HepG2 (cell line): Measurements from ENCODE around the gene PTPRU. TPM values are rescaled to one million over a fixed set of nuclear protein-coding genes. Genes with fewer than 3 reads are reported as not detected.

ENCODE experiments used
- ATAC-seq: fragments of 200-7000 bp; cut with Tn5 transposase; 3 replicates; pipeline ENCODE4 v1.9.1; 2020; ENCODE audit warnings: mild to moderate bottlenecking, moderate library complexity
- BruUV-seq: library from RNA; stranded (reverse); fragments of 400-500 nt; replicated peaks from 2 replicates; lab custom pipeline; 2021; lab: Mats Ljungman, UMichigan
- CTCF ChIA-PET: fragments of 300-600 bp; formaldehyde crosslinking; extraction: SDS; loops from one replicate; lab custom pipeline; 2021; ENCODE audit warnings: low total read pairs, inconsistent platforms, low intra/inter-chr PET ratio; lab: Yijun Ruan, JAX
- POLR2A ChIA-PET: fragments of 350-600 bp; sonication (Branson Sonifier 250); formaldehyde crosslinking; loops from one replicate; lab custom pipeline; 2020; ENCODE audit warnings: antibody characterized with exemption, inconsistent platforms; lab: Yijun Ruan, JAX
- DNase-seq: peaks from one replicate; pipeline ENCODE4 v3.0.0-alpha.2; 2015; ENCODE audit warnings: low spot score
- FAIRE-seq: peaks from 3 replicates; lab custom pipeline; 2011; peaks lifted over from hg19 to GRCh38; lab: Jason Lieb, UNC
- H2AFZ ChIP-seq: one replicate; pipeline ENCODE4 v1.6.1; 2011; ENCODE audit warnings: low read length, inconsistent platforms
- H3K27ac ChIP-seq: fragments of 300-600 bp; 3 replicates; pipeline ENCODE4 v1.8.0; 2011; ENCODE audit warnings: mixed run types, mild to moderate bottlenecking, mixed read lengths, low read length, inconsistent platforms; ENCODE audit not compliant: insufficient read depth; ENCODE audit errors: extremely low read length
- H3K27me3 ChIP-seq, 2 experiments: fragments of 200-600 bp in 1 of 2; 2 replicates in 1 of 2; 3 replicates in 1 of 2; pipeline versions ENCODE4 v1.6.0 to v1.8.0; 2011; ENCODE audit warnings: low read length in 2 of 2, mild to moderate bottlenecking in 2 of 2, moderate library complexity in 2 of 2, inconsistent platforms in 1 of 2; ENCODE audit not compliant: insufficient read depth in 2 of 2, control insufficient read depth in 1 of 2
- H3K36me3 ChIP-seq, 2 experiments: fragments of 200-600 bp in 1 of 2; replicated peaks in 1 of 2; 2 replicates in 1 of 2; 3 replicates in 1 of 2; pipeline versions ENCODE4 v1.5.1 to v1.8.0; 2011; ENCODE audit warnings: low read length in 2 of 2, inconsistent platforms in 1 of 2; ENCODE audit not compliant: insufficient read depth in 2 of 2, control insufficient read depth in 1 of 2
- H3K4me1 ChIP-seq: 2 replicates; pipeline ENCODE4 v1.5.1; 2012; ENCODE audit warnings: low read length, inconsistent platforms; ENCODE audit not compliant: insufficient read depth
- H3K4me2 ChIP-seq: 2 replicates; pipeline ENCODE4 v1.6.0; 2011; ENCODE audit warnings: low read depth, low read length, inconsistent platforms
- H3K4me3 ChIP-seq, 3 experiments: fragments of 200-600 bp in 1 of 3; sonication (generic), shearing (Covaris generic) in 1 of 3; replicated peaks in 1 of 3; 2 replicates each; pipeline ENCODE4 v1.5.1; 2011 to 2016; ENCODE audit warnings: low read length in 3 of 3, inconsistent platforms in 2 of 3, low read depth in 2 of 3, mild to moderate bottlenecking in 2 of 3, control low read depth in 1 of 3, mixed read lengths in 1 of 3; ENCODE audit not compliant: insufficient read depth in 1 of 3
- H3K79me2 ChIP-seq: one replicate; pipeline ENCODE4 v1.6.1; 2011; ENCODE audit warnings: low read length, inconsistent platforms; ENCODE audit not compliant: insufficient read depth
- H3K9ac ChIP-seq: 2 replicates; pipeline ENCODE4 v1.6.0; 2011; ENCODE audit warnings: mild to moderate bottlenecking, low read depth, low read length, inconsistent platforms; ENCODE audit not compliant: insufficient read depth
- H3K9me3 ChIP-seq: 2 replicates; pipeline ENCODE4 v1.5.1; 2012; ENCODE audit warnings: mild to moderate bottlenecking, low read length
- H4K20me1 ChIP-seq: 2 replicates; pipeline ENCODE4 v1.6.0; 2011; ENCODE audit warnings: inconsistent platforms, mild to moderate bottlenecking, low read length, moderate library complexity; ENCODE audit not compliant: insufficient read depth
- KMT2B ChIP-seq: IDR thresholded peaks from 2 replicates; pipeline ENCODE4 v1.6.1; 2016; ENCODE audit warnings: missing genetic modification reagents, missing compliant biosample characterization
- MLLT10 ChIP-seq: sonication (generic); formaldehyde crosslinking; IDR thresholded peaks from 2 replicates; pipeline ENCODE4 v1.4.0; 2020; ENCODE audit warnings: missing genetic modification reagents
- SIN3A ChIP-seq: IDR thresholded peaks from 2 replicates; pipeline ENCODE4 v1.6.1; 2011; ENCODE audit warnings: low read depth, mild to moderate bottlenecking, control low read depth, low read length, borderline replicate concordance
- ZNF124 ChIP-seq: sonication (generic); formaldehyde crosslinking; IDR thresholded peaks from 2 replicates; pipeline ENCODE4 v1.4.0; 2020; ENCODE audit warnings: missing genetic modification reagents
- ZNF205 ChIP-seq: IDR thresholded peaks from 2 replicates; pipeline ENCODE4 v1.6.1; 2018; ENCODE audit warnings: missing biosample characterization, missing genetic modification reagents
- ZNF234 ChIP-seq: sonication (generic); formaldehyde crosslinking; conservative IDR thresholded peaks from 2 replicates; pipeline ENCODE4 v1.5.1; 2020; ENCODE audit warnings: mild to moderate bottlenecking, missing genetic modification reagents
- WGBS: methylation state at CpG from one replicate; pipeline ENCODE4 v1.1.6; 2017; ENCODE audit warnings: low lambda C conversion rate; 5-methylcytosine and 5-hydroxymethylcytosine counted together
- in situ Hi-C: cut with HindIII; loops from 2 replicates; pipeline ENCODE4 v1.10.0; 2017; ENCODE audit warnings: low pct_unique_long_range_greater_than_20kb; ENCODE audit not compliant: extremely low pct_ligation_motif_present
- intact Hi-C: fragments of 100-400 bp; cut with micrococcal nuclease; formaldehyde crosslinking; loops from one replicate; pipeline ENCODE4 v1.10.0; 2022; ENCODE audit not compliant: unreplicated experiment
- polyA plus RNA-seq, 8 experiments: library from polyadenylated mRNA; depleted of rRNA in 3 of 8; stranded (reverse) in 7 of 8; unstranded in 1 of 8; fragments of >200 nt; fragmentation: Illumina TruSeq in 4 of 8; extraction: Trizol in 4 of 8; gene quantifications; 2 replicates each; pipeline versions ENCODE4 v1.2.1 to v1.2.3, GENCODE V29; 2011 to 2016; ENCODE audit warnings: low read depth in 4 of 8, missing spikeins in 1 of 8, mixed read lengths in 1 of 8; ENCODE audit not compliant: insufficient read depth in 1 of 8
- total RNA-seq, 5 experiments: library from RNA; depleted of rRNA; stranded (reverse); fragments of >200 nt; fragmentation: Illumina TruSeq; extraction: Trizol; gene quantifications; 2 replicates each; pipeline ENCODE4 v1.2.3, GENCODE V29; 2016; ENCODE audit warnings: low read depth in 1 of 5
- TF ChIP-seq, protein P1 (sequence below): fragments of 450-650 bp; IDR thresholded peaks from 2 replicates; pipeline ENCODE4 v1.6.1; 2017; ENCODE audit warnings: mild to moderate bottlenecking
- TF ChIP-seq, protein P2 (sequence below): IDR thresholded peaks from 2 replicates; pipeline ENCODE4 v1.6.1; 2016; ENCODE audit warnings: low read depth, borderline replicate concordance
- TF ChIP-seq, protein P3 (sequence below): sonication (generic); formaldehyde crosslinking; IDR thresholded peaks from 2 replicates; pipeline ENCODE4 v1.5.0; 2020; ENCODE audit warnings: mild to moderate bottlenecking, low read depth, missing genetic modification reagents, borderline replicate concordance
- TF ChIP-seq, protein P4 (sequence below): sonication (generic); formaldehyde crosslinking; conservative IDR thresholded peaks from 2 replicates; pipeline ENCODE4 v1.8.0; 2022; ENCODE audit warnings: low read depth, missing genetic modification reagents
- TF ChIP-seq, protein P5 (sequence below): sonication (generic); formaldehyde crosslinking; IDR thresholded peaks from 2 replicates; pipeline ENCODE4 v1.4.0; 2020; ENCODE audit warnings: missing genetic modification reagents

Gene PTPRU
- total and polyA plus RNA-seq, 2 of the 13 experiments (the other 11 are each of a cell fraction or from before 2014, with no cell fraction given), result 21.6 to 22.3 TPM

DNA sequence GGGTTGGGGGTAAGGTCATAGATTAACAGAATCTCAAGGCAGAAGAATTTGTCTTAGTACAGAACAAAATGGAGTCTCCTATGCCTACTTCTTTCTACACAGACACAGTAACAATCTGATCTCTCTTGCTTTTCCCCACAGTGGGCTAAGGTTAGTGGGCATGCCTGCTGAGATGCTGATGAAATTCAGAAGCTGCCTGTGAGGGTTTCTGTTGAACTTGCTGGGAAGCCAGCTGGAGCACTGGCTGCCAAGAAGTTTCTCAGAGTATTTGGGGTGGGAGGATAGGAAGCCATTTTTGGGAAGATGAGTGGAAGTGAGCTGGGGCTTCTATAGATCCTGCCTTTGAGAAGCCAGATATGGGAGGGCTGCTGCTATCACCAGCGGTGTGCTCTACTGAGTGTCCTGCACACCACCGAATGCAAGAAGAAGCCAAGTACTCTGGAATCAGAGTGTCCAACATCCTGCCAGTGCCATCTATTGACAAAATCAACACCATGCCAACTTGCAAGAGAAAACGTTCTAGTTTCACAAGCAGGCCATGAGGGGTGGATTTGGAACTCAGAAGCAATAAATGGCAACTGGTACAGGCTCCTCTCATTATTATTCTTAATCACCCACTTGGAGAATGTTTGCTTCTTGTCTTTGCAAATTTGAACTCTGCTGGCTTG is 102.7 kb downstream of the PTPRU start:
- Histone ChIP-seq H3K79me2 (no peaks in the 10 kb centered on the region), H3K27ac (no peak overlapping the region), H3K27me3 (peaks cover 2 to 21% of the 10 kb centered on the region in 2 experiments; a peak in 3 of 5 replicates), H3K9me3 (no peaks in the 10 kb centered on the region), H3K9ac (no peak overlapping the region), H3K4me3 (no peak overlapping the region), H2AFZ (no peak overlapping the region), H3K4me2 (no peak overlapping the region), H4K20me1 (no peaks in the 10 kb centered on the region), H3K4me1 (no peaks in the 10 kb centered on the region), H3K36me3 (no peaks in the 10 kb centered on the region)
- FAIRE-seq (no peak), ATAC-seq (no peak), DNase-seq (no peak)
- intact Hi-C loops, result no loop called here
- in situ Hi-C loops, result loop anchor here (25.0 kb wide), 2 partner anchors 773 to 1348 kb away; no protein-coding TSS in a partner anchor
- POLR2A ChIA-PET, result no interaction called here
- TF ChIP-seq, protein P1, sequence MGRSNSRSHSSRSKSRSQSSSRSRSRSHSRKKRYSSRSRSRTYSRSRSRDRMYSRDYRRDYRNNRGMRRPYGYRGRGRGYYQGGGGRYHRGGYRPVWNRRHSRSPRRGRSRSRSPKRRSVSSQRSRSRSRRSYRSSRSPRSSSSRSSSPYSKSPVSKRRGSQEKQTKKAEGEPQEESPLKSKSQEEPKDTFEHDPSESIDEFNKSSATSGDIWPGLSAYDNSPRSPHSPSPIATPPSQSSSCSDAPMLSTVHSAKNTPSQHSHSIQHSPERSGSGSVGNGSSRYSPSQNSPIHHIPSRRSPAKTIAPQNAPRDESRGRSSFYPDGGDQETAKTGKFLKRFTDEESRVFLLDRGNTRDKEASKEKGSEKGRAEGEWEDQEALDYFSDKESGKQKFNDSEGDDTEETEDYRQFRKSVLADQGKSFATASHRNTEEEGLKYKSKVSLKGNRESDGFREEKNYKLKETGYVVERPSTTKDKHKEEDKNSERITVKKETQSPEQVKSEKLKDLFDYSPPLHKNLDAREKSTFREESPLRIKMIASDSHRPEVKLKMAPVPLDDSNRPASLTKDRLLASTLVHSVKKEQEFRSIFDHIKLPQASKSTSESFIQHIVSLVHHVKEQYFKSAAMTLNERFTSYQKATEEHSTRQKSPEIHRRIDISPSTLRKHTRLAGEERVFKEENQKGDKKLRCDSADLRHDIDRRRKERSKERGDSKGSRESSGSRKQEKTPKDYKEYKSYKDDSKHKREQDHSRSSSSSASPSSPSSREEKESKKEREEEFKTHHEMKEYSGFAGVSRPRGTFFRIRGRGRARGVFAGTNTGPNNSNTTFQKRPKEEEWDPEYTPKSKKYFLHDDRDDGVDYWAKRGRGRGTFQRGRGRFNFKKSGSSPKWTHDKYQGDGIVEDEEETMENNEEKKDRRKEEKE, result no peak
- TF ChIP-seq MLLT10 (no peak), SIN3A (no peak), ZNF124 (CRISPR knock-in tag) (no peak), KMT2B (CRISPR knock-in tag) (no peak), ZNF234 (no peak), ZNF205 (CRISPR knock-in tag) (no peak)
- TF ChIP-seq, protein P2, sequence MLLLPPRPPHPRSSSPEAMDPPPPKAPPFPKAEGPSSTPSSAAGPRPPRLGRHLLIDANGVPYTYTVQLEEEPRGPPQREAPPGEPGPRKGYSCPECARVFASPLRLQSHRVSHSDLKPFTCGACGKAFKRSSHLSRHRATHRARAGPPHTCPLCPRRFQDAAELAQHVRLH (CRISPR knock-in tag), result no peak
- TF ChIP-seq, protein P3, sequence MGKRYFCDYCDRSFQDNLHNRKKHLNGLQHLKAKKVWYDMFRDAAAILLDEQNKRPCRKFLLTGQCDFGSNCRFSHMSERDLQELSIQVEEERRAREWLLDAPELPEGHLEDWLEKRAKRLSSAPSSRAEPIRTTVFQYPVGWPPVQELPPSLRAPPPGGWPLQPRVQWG (CRISPR knock-in tag), result no peak
- TF ChIP-seq, protein P4, sequence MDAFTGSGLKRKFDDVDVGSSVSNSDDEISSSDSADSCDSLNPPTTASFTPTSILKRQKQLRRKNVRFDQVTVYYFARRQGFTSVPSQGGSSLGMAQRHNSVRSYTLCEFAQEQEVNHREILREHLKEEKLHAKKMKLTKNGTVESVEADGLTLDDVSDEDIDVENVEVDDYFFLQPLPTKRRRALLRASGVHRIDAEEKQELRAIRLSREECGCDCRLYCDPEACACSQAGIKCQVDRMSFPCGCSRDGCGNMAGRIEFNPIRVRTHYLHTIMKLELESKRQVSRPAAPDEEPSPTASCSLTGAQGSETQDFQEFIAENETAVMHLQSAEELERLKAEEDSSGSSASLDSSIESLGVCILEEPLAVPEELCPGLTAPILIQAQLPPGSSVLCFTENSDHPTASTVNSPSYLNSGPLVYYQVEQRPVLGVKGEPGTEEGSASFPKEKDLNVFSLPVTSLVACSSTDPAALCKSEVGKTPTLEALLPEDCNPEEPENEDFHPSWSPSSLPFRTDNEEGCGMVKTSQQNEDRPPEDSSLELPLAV (CRISPR knock-in tag), result no peak
- TF ChIP-seq, protein P5, sequence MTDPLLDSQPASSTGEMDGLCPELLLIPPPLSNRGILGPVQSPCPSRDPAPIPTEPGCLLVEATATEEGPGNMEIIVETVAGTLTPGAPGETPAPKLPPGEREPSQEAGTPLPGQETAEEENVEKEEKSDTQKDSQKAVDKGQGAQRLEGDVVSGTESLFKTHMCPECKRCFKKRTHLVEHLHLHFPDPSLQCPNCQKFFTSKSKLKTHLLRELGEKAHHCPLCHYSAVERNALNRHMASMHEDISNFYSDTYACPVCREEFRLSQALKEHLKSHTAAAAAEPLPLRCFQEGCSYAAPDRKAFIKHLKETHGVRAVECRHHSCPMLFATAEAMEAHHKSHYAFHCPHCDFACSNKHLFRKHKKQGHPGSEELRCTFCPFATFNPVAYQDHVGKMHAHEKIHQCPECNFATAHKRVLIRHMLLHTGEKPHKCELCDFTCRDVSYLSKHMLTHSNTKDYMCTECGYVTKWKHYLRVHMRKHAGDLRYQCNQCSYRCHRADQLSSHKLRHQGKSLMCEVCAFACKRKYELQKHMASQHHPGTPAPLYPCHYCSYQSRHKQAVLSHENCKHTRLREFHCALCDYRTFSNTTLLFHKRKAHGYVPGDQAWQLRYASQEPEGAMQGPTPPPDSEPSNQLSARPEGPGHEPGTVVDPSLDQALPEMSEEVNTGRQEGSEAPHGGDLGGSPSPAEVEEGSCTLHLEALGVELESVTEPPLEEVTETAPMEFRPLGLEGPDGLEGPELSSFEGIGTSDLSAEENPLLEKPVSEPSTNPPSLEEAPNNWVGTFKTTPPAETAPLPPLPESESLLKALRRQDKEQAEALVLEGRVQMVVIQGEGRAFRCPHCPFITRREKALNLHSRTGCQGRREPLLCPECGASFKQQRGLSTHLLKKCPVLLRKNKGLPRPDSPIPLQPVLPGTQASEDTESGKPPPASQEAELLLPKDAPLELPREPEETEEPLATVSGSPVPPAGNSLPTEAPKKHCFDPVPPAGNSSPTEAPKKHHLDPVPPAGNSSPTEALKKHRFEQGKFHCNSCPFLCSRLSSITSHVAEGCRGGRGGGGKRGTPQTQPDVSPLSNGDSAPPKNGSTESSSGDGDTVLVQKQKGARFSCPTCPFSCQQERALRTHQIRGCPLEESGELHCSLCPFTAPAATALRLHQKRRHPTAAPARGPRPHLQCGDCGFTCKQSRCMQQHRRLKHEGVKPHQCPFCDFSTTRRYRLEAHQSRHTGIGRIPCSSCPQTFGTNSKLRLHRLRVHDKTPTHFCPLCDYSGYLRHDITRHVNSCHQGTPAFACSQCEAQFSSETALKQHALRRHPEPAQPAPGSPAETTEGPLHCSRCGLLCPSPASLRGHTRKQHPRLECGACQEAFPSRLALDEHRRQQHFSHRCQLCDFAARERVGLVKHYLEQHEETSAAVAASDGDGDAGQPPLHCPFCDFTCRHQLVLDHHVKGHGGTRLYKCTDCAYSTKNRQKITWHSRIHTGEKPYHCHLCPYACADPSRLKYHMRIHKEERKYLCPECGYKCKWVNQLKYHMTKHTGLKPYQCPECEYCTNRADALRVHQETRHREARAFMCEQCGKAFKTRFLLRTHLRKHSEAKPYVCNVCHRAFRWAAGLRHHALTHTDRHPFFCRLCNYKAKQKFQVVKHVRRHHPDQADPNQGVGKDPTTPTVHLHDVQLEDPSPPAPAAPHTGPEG, result no peak
- 46% methylated on average over 3 of the region's 3 CpGs for WGBS
- no TSS peak for BruUV-seq
- CTCF ChIA-PET, result no interaction called here
